ENCODE measurements around the gene ERLEC1. TPM values are rescaled to one million over a fixed set of nuclear protein-coding genes. Genes with fewer than 3 reads are reported as not detected.

Gene ERLEC1
- total RNA-seq, 2 donors from 2014 or later = 33.4 to 38.4 TPM

- H3K9me3 Mint-ChIP-seq = no peaks in the 10 kb centered on the region
- Histone ChIP-seq H3K4me3 (ENCODE audit: low read length) (no peak overlapping the region), H3K36me3 (ENCODE audit: control insufficient read depth, insufficient read depth, low read length) (peaks cover 77% of the 10 kb centered on the region), H3K27ac (ENCODE audit: low read depth, low read length) (no peak overlapping the region), H3K9me3 (ENCODE audit: control insufficient read depth, low read length) (no peaks in the 10 kb centered on the region), H3K27me3 (ENCODE audit: control insufficient read depth, insufficient read depth, low read length, poor library complexity, severe bottlenecking) (no peaks in the 10 kb centered on the region), H3K9ac (ENCODE audit: extremely low read depth, low read length, poor library complexity, severe bottlenecking) (no peak overlapping the region), H3K4me1 (ENCODE audit: control insufficient read depth, insufficient read depth, low read length) (no peaks in the 10 kb centered on the region)
- H3K4me1 Mint-ChIP-seq = no peaks in the 10 kb centered on the region
- peaks cover 47% of the 10 kb centered on the region for H3K36me3 Mint-ChIP-seq (ENCODE audit: low read depth)
- 96 to 100% methylated on average over 4 of the region's 4 CpGs for WGBS, 2 experiments (ENCODE audit: insufficient coverage in 1 of 2, insufficient read length in 1 of 2)
- DNase-seq = no peak
- no peak for TF ChIP-seq CTCF (conservative IDR thresholded peaks at IDR 0.05)
- H3K27ac Mint-ChIP-seq = no peak overlapping the region
- no peak overlapping the region for H3K4me3 Mint-ChIP-seq
- H3K27me3 Mint-ChIP-seq (ENCODE audit: insufficient read depth) = no peaks in the 10 kb centered on the region
These were observed 65.7 kb downstream of the ERLEC1 start for GRCh38 chr2:53852532-53852931.

GRCh38 chr2:53854678-53855077, 67.8 kb downstream of the ERLEC1 start:
- no peak overlapping the region for H3K4me3 ChIP-seq (ENCODE audit: low read length)
- H3K9me3 Mint-ChIP-seq = no peaks in the 10 kb centered on the region
- H3K4me1 Mint-ChIP-seq = peaks cover 2% of the 10 kb centered on the region
- H3K36me3 ChIP-seq (ENCODE audit: control insufficient read depth, insufficient read depth, low read length) = peaks cover 73% of the 10 kb centered on the region
- H3K27me3 Mint-ChIP-seq (ENCODE audit: insufficient read depth) = no peaks in the 10 kb centered on the region
- H3K27ac Mint-ChIP-seq = no peak overlapping the region
- H3K9me3 ChIP-seq (ENCODE audit: control insufficient read depth, low read length) = no peaks in the 10 kb centered on the region
- H3K4me3 Mint-ChIP-seq = no peak overlapping the region
- H3K9ac ChIP-seq (ENCODE audit: extremely low read depth, low read length, poor library complexity, severe bottlenecking) = no peak overlapping the region
- WGBS, 2 experiments (ENCODE audit: insufficient coverage in 1 of 2, insufficient read length in 1 of 2) = 90 to 92% methylated on average over 2 of the region's 2 CpGs
- peaks cover 43% of the 10 kb centered on the region for H3K36me3 Mint-ChIP-seq (ENCODE audit: low read depth)
- no peak for TF ChIP-seq CTCF (conservative IDR thresholded peaks at IDR 0.05)
- no peaks in the 10 kb centered on the region for H3K27me3 ChIP-seq (ENCODE audit: control insufficient read depth, insufficient read depth, low read length, poor library complexity, severe bottlenecking)
- no peak overlapping the region for H3K27ac ChIP-seq (ENCODE audit: low read depth, low read length)
- H3K4me1 ChIP-seq (ENCODE audit: control insufficient read depth, insufficient read depth, low read length) = no peaks in the 10 kb centered on the region
- no peak for DNase-seq

- Mint-ChIP-seq H3K27ac (no peak overlapping the region), H3K9me3 (no peaks in the 10 kb centered on the region), H3K4me1 (peaks cover 2% of the 10 kb centered on the region), H3K27me3 (ENCODE audit: insufficient read depth) (no peaks in the 10 kb centered on the region), H3K36me3 (ENCODE audit: low read depth) (peaks cover 43% of the 10 kb centered on the region), H3K4me3 (no peak overlapping the region)
- H3K9me3 ChIP-seq (ENCODE audit: control insufficient read depth, low read length) = no peaks in the 10 kb centered on the region
- H3K27ac ChIP-seq (ENCODE audit: low read depth, low read length) = no peak overlapping the region
- H3K36me3 ChIP-seq (ENCODE audit: control insufficient read depth, insufficient read depth, low read length) = peaks cover 70% of the 10 kb centered on the region
- 92 to 93% methylated on average over 2 of the region's 2 CpGs for WGBS, 2 experiments (ENCODE audit: insufficient coverage in 1 of 2, insufficient read length in 1 of 2)
- no peak for DNase-seq
- H3K9ac ChIP-seq (ENCODE audit: extremely low read depth, low read length, poor library complexity, severe bottlenecking) = no peak overlapping the region
- no peak for TF ChIP-seq CTCF (conservative IDR thresholded peaks at IDR 0.05)
- H3K4me1 ChIP-seq (ENCODE audit: control insufficient read depth, insufficient read depth, low read length) = no peaks in the 10 kb centered on the region
- no peaks in the 10 kb centered on the region for H3K27me3 ChIP-seq (ENCODE audit: control insufficient read depth, insufficient read depth, low read length, poor library complexity, severe bottlenecking)
- H3K4me3 ChIP-seq (ENCODE audit: low read length) = no peak overlapping the region
These were observed 69.4 kb downstream of the ERLEC1 start for GRCh38 chr2:53856272-53856671.

All from endodermal cell (in vitro differentiated cells).